Measurements from ENCODE around the gene FBXO4. TPM values are rescaled to one million over a fixed set of nuclear protein-coding genes. Genes with fewer than 3 reads are reported as not detected.

Gene FBXO4
- total RNA-seq, 1 donor from 2014 or later = 8.5 TPM

GRCh38 chr5:41960481-41960880 lies 35.4 kb downstream of the FBXO4 start:
- no peak for ATAC-seq
- Histone ChIP-seq H3K27ac (no peak overlapping the region), H3K9me3 (peaks cover 26% of the 10 kb centered on the region), H3K4me3 (no peak overlapping the region), H3K36me3 (no peaks in the 10 kb centered on the region), H3K4me1 (no peaks in the 10 kb centered on the region), H3K27me3 (ENCODE audit: low read depth) (no peaks in the 10 kb centered on the region)
- TF ChIP-seq CTCF (IDR thresholded peaks at IDR 0.05) = no peak
- intact Hi-C loops (cut with DNase I) = no loop called here
- DNase-seq = no peak

GRCh38 chr5:41961736-41962135 lies 36.7 kb downstream of the FBXO4 start:
- no peak for ATAC-seq
- no peak for TF ChIP-seq CTCF (IDR thresholded peaks at IDR 0.05)
- no peak for DNase-seq
- H3K27me3 ChIP-seq (ENCODE audit: low read depth) = no peaks in the 10 kb centered on the region
- no peak overlapping the region for H3K27ac ChIP-seq
- H3K4me1 ChIP-seq = no peaks in the 10 kb centered on the region
- H3K4me3 ChIP-seq = no peak overlapping the region
- H3K9me3 ChIP-seq = peaks cover 25% of the 10 kb centered on the region
- H3K36me3 ChIP-seq = no peaks in the 10 kb centered on the region
- intact Hi-C loops (cut with DNase I) = no loop called here

GRCh38 chr5:41962491-41962890 lies 37.4 kb downstream of the FBXO4 start:
- H3K36me3 ChIP-seq = no peaks in the 10 kb centered on the region
- no peak for TF ChIP-seq CTCF (IDR thresholded peaks at IDR 0.05)

GRCh38 chr5:41966401-41967105 lies 41.5 kb downstream of the FBXO4 start:
- Histone ChIP-seq H3K4me3 (no peak overlapping the region), H3K36me3 (no peaks in the 10 kb centered on the region), H3K9me3 (peaks cover 5% of the 10 kb centered on the region), H3K4me1 (no peaks in the 10 kb centered on the region), H3K27me3 (ENCODE audit: low read depth) (no peaks in the 10 kb centered on the region), H3K27ac (no peak overlapping the region)
- intact Hi-C loops (cut with DNase I) = no loop called here
- TF ChIP-seq CTCF (IDR thresholded peaks at IDR 0.05) = no peak
- ATAC-seq (no peak), DNase-seq (no peak)

More at GRCh38 chr5:41962491-41962890, 37.4 kb downstream of the FBXO4 start:
- ATAC-seq (peak; percentile 83 to 85), DNase-seq (no peak)
- H3K27me3 ChIP-seq (ENCODE audit: low read depth) = no peaks in the 10 kb centered on the region
- H3K4me1 ChIP-seq = no peaks in the 10 kb centered on the region
- no peak overlapping the region for H3K27ac ChIP-seq
- intact Hi-C loops (cut with DNase I) = no loop called here
- H3K9me3 ChIP-seq = peaks cover 21% of the 10 kb centered on the region
- no peak overlapping the region for H3K4me3 ChIP-seq

GRCh38 chr5:41967401-41967800 lies 42.3 kb downstream of the FBXO4 start:
- Histone ChIP-seq H3K36me3 (no peaks in the 10 kb centered on the region), H3K4me1 (no peaks in the 10 kb centered on the region), H3K9me3 (peaks cover 3% of the 10 kb centered on the region), H3K27ac (no peak overlapping the region), H3K27me3 (ENCODE audit: low read depth) (no peaks in the 10 kb centered on the region), H3K4me3 (no peak overlapping the region)
- intact Hi-C loops (cut with DNase I) = no loop called here
- TF ChIP-seq CTCF (IDR thresholded peaks at IDR 0.05) = no peak
- ATAC-seq (no peak), DNase-seq (no peak)

Measured in lower lobe of right lung (tissue), 2 donors.